ENCODE results near the gene C1QTNF3.

The C1QTNF3 gene

DNA sequence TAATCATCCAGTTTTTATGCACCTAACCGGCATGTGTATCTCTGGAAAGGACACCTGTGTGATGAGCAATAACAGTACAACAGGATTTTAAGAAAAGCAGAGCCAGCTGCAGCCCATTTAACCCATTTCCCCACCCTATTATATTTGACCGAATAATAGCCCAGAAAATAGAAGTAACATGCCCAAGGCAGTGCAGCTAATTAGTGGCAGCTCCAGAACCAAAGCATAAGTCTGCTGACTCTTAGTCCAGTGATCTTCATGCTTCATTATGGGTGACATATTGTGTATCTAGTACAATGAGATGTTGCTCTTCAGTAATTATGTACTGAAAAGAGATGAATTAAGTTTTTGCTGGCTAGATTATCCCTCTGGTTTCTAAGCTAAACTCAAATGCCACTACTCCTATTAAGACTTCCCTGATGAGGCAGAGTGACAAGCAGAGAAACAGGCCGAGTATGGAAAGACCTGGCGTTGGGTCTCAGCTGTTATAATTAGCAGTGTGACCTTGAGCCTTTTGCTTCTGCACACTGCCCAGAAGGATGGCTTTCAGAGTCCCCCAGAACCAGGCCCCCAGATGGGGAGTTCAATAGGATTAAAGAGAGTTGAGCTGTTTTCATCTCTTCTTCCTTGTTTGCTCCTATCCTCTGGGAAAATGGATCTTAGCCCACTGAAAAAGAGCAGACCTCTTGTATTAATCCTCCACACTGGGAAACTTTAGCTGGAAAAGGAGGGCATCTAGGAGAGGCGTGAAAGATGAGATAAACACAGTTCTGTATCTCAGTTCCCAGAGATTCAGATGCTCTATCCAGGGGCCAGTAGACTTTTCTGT is 10.8 kb upstream of the C1QTNF3 start:
- Histone ChIP-seq H3K4me3 (no peak overlapping the region), H3K27ac (peak overlapping the region in 20 of 21 experiments; percentile 8 to 85 (median 65))

DNA sequence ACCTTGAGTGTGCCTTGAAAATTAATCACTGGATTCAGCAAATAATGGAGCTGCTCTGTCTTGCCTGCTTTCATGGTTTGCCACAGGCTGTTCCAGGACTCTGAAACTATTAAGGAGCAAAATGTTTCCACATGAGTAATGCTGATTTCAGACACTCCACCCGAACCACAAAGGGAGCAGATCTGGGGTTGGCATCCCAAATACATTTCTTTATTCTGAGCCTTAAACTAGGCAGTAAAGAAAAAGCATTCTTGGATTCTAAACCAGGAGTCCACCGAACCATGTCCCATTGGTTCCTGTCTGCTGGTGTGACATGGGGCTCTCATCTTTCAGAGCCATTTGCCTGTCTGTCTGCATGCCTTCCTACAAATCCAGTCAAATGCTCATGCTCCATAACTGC is 10.1 kb upstream of the C1QTNF3 start:
- Histone ChIP-seq H3K27ac (peak overlapping the region in 20 of 21 experiments; percentile 8 to 85 (median 65)), H3K4me3 (no peak overlapping the region)

DNA sequence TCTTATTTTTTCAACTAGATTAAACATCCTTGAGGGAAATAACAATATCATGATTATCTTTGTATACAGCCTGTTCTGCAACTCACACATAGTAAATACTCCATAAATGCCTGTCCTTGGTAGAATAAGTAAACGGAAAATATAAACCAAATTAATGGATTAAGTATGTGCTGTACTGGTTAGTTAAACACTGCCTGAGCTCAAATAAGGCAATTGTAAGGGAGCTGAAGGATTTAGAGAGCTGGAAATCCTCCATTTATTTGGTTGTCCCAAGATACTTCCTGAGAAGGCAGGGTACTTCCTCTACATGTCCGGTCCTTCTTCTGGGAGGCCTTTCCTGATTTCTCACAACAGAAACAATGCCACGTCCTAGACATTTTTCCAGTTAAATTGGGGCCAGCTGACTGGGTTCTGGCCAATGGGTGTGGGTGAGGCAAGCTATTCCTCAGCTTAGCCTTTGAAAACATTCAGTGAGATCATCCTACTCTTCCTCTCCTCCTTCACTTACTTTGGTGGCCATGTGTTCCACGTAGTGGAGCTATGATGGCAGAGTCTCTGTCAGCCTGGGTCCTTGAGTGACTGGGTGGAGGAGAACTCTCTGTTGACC is 8.5 kb upstream of the C1QTNF3 start:
- H3K4me3 ChIP-seq, result no peak overlapping the region
- peak overlapping the region in 10 of 21 experiments; percentile 3 to 85 (median 66) for H3K27ac ChIP-seq

DNA sequence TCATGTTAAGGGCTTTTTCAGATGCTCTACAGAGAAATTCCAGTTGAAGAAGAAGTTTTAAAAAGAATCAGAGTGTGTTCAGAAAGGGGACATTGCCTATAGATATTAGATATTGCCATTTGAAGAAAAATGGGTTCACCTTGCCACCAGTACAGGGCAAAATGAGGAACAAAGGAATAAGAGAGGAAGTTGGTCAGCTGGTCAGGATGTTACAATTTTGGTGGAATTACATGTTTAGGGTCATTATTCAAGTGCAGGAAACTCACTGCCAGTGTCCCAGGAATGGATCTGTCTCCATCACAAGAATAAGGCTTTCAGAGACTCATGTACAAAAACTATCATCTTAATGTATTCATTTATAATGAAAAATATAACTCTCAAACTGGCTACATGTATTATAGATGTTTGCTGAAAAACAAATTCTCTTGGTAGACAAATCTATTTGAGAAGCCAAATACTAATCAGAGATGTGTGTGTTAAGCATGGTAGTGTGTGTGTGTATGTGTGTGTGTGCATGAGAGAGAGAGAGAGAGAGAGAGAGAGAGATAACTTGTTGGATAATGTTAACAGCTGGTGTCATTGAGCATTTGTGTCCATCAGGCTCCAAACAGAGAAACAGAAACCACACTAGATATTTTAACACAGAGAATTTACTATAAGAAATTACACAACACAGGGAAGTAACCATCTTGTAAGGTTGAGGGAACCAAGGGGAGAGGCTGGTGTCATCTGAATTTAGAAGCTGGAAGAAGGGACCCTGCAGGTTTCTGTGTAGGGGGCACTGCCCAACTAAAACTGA is 5.0 kb upstream of the C1QTNF3 start:
- Histone ChIP-seq H3K4me3 (no peak overlapping the region), H3K27ac (no peak overlapping the region)

DNA sequence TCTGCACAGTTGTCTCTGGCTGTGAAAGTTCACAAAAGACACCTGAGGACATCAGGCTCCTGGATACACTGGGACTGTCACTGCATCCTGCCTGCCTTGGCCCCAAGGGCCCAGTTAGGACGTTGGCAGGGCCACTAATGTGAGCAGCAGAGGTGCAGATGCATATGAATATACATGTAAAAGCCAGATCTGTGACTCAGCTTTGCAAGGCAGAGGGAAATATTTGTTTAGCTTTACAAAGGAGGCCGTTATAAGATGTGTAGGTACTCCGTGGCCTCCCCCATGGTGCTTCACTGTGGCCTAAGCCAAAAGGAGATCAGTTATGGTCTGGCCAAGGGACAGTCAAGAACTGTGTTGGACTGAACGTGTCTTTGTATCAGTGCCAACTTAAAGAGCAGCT is 4.1 kb upstream of the C1QTNF3 start:
- Histone ChIP-seq H3K27ac (no peak overlapping the region), H3K4me3 (no peak overlapping the region)

DNA sequence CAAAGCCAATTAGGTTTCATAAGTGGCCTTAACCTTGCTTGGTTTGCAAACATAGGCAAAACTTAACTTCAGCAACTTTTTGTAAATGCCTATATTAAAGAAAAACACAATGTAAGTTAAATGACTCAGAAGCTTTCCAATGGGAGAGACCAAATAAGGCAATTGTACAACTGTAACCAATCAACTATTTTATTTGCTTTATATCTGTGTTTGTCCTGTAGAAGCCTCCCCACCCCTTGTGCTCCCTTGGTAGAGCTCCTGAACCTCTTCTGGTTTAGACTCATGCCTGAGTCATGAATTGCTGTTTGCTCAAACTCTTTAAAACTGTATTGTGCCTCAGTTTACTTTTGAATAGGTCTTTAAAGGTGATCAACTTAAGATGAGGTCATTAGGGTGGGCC is 3.0 kb upstream of the C1QTNF3 start:
- Histone ChIP-seq H3K27ac (no peak overlapping the region), H3K4me3 (no peak overlapping the region)

DNA sequence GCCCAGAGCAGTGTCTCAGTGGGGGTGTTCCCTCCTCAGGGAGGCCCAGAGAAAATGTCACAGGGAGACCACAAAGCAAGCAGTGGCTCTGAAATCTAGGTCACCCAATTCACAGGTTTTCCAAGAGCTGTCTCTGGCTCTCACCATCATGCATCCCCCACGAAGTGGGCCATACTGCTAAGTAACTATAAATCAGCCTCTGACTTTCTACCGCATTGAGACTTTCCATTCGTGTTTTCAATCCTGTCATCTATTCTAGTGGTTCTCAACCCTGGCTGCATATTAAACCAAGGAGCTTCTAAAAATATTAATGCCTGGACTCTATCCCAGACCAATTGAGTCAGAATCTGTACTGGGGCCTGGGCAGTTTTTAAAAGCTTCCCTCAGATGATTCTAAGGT is 2.0 kb upstream of the C1QTNF3 start:
- H3K27ac ChIP-seq, result no peak overlapping the region

DNA sequence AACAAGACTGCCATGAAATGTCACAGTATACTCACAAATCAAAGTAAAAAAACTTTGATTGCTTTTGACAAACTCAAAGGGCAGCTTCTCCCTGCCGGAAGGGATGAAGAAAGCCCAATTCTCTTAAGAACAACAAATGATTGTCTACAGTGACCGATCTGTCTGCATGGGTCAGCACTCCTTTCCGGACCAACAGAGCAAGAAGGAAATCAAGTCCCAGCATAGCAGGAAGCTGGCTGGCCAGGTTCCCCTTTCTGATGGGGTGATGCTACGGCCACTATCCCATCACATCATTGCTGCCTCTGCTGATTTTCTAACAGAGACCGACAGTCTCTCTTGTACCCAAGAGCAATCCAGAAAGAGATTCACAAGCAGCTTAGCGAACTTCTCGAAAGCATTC is 692 bp downstream of the C1QTNF3 start:
- peak overlapping the region in 4 of 21 experiments; percentile 23 to 67 (median 46) for H3K27ac ChIP-seq
- peak overlapping the region in 2 of 7 experiments; percentile 2 to 4 for H3K4me3 ChIP-seq

More for the DNA sequence above, 2.0 kb upstream of the C1QTNF3 start:
- H3K4me3 ChIP-seq, result no peak overlapping the region

DNA sequence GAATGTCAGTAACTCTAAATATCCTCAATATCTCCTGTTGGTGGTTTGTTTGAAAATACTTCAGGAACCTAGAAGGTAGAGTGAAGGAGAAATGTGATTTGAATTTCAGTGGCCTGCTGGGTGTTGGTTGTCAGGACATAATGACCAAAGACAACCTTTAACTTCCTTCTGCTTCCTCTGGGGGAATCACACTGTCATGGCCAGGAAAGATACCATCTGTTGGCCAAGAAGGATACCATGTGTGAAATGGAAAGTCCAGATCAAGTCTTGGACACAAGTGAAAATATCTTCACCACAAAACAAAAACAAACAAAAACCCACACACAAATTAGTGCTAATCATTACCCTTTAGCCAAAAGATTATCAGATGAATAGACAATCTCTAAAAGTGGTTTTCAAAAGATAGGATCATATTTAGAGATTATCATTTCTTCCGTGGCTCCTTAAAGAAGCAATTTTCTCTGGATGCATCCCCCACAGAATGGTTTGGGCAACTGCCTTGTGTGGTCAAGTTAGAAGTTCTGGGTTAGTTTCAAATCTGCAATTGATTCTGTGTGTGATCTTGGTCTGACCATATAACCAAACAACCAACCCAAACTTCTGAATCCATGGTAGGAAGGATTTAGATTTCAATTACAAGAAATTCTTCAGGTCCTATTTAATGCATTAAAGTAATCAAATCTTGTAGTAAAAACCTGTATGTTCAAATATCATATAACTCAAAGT is 1.6 kb downstream of the C1QTNF3 start:
- no peak overlapping the region for H3K4me3 ChIP-seq
- peak overlapping the region in 2 of 21 experiments; percentile 40 to 67 for H3K27ac ChIP-seq

DNA sequence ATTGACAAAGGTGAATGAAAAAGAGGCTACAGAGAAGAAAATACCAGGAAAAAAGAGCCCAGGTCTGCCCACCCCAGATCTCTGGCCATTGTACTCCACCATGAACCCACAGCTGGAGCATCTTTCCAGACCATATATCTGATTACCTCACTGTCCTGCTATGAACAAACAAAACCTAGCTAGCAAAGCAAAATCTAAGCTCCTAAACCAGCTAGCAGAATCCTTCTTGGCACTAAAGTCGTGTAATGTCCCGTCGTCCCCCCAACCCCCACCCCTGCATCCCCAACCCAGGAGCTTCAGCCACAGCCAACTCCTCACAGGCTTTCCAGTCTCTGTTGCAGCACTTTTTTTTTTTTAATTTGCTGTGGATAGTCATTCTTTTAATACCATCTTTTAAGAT is 2.5 kb downstream of the C1QTNF3 start:
- Histone ChIP-seq H3K4me3 (no peak overlapping the region), H3K27ac (peak overlapping the region in 1 of 21 experiments; percentile 42)

DNA sequence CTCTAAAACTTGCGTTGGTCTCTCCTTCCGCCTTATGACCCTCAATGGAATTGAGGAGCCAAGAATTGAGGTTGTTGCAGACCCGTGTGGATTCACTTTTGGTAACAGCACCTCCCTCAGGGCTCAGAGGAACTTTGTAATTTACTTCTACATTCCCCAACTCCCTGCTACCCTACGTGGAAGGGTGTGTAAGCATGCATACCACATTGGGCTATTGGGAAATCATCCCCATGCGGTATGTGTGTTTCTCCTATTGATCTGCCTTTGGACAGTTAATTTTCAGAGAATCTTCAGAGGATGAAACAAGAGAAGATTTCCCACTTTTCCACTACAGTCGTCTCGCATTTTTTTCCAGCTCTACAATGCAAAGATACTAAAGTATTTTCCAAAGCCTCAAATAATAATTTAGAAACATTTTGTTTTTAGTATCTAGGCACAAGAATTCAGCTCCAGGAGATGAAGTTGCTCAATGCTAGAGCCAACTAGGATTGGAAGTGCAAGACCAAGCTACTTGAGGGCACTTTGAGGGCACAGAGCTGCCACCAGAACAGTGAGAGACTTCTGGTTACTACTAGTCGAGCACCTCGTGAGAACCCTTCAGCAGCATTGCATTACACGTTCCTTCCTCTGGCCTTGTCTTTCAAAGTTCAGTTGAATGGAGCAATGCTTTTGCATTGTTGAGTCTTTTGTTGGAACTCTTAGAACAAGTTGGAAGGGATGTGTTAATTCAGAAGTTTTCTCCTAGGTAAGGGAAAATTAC is 3.4 kb downstream of the C1QTNF3 start:
- Histone ChIP-seq H3K4me3 (no peak overlapping the region), H3K27ac (peak overlapping the region in 2 of 21 experiments; percentile 6 to 42)

DNA sequence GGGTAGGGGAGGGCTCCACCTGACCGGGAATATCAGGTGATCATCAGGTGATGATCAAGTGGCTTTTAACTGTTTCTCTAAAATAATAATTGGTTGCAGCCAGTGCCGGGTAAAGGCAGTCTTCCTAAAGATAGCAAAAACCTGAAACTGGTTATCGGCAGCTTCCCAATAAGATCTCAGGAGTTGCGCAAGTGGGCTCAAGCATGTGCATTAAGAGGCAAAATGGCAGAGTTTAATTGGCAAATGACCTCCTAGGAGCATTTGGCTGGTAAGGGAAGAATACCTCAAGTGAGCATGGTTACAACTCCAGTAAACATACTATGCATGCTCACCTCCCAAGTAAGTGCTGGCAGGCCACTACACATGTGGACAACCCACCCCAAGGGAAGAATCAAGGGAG is 4.2 kb downstream of the C1QTNF3 start:
- Histone ChIP-seq H3K27ac (no peak overlapping the region), H3K4me3 (no peak overlapping the region)

DNA sequence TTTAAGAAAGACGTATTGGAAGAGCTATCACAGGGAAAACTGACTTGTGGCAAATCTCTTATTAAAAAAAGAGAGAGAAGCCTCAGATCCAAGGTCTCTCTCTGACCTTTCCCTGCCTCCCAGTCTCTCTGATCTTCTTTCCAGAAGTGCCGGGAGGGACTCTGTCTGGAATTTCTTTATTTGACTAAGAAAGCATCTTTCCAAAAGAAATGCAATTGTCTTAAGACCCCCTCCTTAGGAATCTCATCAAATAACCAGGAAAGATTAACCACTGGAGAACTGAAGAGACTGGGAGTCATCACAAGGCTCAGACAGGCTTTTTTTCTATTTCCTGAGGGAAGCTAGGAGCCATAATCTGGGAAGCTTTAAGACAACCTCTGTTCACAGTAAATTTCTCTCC is 4.6 kb downstream of the C1QTNF3 start:
- H3K4me3 ChIP-seq, result no peak overlapping the region

DNA sequence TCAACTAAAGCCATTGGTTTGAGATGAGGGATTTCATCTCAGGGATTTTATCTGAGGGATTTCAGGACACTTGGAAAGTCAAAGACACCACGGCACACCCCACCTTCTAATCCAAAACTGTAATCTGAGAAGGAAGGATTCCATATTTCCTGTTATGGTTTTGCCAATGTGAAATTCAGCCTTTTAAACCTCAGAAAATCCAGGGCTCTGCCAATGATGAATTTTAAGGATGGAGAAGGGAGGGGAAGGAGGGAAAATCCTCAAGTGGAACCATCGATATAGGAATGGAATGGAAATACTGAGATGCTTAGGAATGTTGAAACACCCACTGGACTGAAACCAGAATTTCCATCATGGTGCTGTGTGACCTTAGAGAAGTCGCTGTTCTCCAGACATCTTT is 5.3 kb downstream of the C1QTNF3 start:
- Histone ChIP-seq H3K27ac (peak overlapping the region in 4 of 21 experiments; percentile 7 to 56 (median 45)), H3K4me3 (no peak overlapping the region)

More for the DNA sequence above, 4.6 kb downstream of the C1QTNF3 start:
- H3K27ac ChIP-seq, result no peak overlapping the region

DNA sequence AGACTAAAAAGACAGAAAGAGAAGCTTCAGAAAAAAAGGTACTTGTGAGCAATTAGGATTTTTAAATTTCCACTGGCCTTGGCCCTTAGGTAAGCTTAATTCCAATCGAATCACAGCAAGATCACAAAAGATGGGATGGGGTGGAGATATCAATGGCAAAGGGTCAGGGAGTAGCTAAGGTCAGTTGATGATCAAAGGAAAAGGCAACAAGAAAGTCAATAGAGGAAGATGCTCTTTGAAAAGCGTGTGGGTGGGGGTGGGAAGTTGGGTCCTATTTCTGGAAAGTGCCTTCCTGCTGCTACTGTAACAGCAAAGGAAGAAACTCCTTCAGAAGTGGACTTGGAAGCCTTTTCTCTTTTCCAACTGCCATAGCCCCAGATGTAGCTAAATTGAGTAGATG is 7.3 kb downstream of the C1QTNF3 start:
- Histone ChIP-seq H3K4me3 (no peak overlapping the region), H3K27ac (no peak overlapping the region)

DNA sequence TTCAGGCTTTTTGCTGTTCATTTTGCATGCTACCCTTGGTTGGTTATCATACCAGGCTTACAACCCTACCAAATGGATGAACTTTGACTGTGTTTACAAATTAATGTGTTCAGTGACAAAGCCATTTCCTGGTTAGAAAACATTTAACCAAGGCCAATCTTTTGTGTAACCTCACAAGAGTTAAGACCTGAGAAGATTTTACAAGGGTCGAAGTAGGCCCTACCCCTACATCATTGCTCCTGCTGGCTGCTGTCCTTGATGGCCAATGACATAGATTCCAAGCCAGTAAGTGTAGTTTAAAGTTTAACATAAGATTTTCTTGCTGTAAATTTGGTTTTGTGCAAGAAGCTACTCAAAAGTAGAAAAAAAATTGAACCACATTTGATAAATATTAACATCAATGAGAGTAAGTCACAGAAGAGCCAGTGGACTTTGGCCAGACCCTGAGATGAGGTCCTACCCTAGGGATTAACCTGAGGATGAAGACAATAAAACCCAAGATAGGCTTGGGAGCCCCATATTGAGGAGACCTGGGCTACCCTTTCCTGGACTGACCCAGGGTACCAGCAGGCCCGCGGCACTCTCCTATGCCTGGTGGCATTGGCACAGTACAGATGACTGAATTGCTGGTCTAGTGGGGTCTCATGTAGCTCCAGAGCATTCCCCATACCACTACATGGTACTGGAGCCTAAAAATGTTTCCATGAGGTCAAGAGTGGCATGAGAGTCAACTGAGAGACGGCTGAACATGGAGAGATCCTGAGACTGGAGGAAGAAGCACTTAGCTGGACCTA is 8.3 kb downstream of the C1QTNF3 start:
- Histone ChIP-seq H3K27ac (no peak overlapping the region), H3K4me3 (no peak overlapping the region)

DNA sequence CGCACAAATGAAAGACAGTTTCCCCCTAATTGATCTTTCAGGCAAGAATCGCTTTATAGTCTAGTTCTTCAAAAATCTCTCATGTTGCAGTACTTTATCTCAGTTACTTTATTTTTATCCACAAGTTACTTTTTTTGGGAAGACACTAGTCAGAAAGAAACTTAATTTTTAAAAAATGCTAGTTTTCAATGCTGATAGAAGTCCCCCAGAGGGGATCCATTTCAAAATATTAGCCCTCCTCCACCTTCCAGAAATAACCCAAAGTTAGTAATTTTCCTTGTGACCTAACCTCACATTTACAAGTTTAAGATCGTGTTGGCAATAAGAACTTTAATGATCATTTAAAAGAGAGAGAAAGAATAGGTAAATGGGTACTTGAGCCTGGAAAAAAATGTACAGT is 11.0 kb downstream of the C1QTNF3 start:
- Histone ChIP-seq H3K27ac (no peak overlapping the region), H3K4me3 (no peak overlapping the region)

DNA sequence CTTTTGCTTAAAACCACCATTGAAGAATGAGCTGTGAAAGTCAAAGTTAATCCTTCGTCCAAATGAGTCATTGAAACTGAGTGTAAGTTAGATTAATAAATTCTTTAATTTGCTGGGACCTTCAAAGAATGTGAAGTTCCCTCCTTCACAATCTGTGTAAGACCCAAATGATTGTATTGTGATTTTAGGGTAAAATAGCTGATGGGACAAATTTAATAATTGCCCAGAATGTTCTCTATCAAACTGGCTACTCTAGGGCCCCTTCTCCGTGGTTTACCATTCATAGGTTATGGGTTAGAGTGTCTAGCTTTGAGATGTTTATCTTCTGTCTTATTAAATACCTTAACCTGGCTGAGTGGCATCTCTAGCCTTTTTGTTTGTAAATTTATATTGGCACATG is 11.9 kb downstream of the C1QTNF3 start:
- no peak overlapping the region for H3K4me3 ChIP-seq
- H3K27ac ChIP-seq, result no peak overlapping the region
